T-cell (primary cell): ENCODE data around the gene DNAJC13. TPM values are rescaled to one million over a fixed set of nuclear protein-coding genes. Genes with fewer than 3 reads are reported as not detected.

Experiments used
- total RNA-seq, 35 experiments: library from RNA in 6 of 35; stranded (reverse) in 6 of 35; fragments of 120-200 nt in 1 of 35; gene quantifications; one replicate each; pipeline versions ENCODE4 v1.2.1 to v1.2.4 and lab custom pipeline; 2013 to 2026

DNAJC13 gene
- total RNA-seq, 5 donors from 2014 or later (not counting 1 experiment from before 2014, with no cell fraction given) = 28.7 to 33.7 (median 31.3) TPM

Other genes with a start within 250 kb of the DNAJC13 start
- gene ACP3, start 100.1 kb upstream of the DNAJC13 start, total RNA-seq = not detected
- under 1 TPM in 3 of 5 donors, not detected in 2; 0.15 to 0.37 (median 0.25) TPM for gene ACKR4, start 179.8 kb downstream of the DNAJC13 start, total RNA-seq
- gene ACAD11, start 242.3 kb downstream of the DNAJC13 start, total RNA-seq = 10 to 100 TPM; 25.1 to 35.2 (median 32.2) TPM
- gene UBA5, start 242.8 kb downstream of the DNAJC13 start, total RNA-seq = 10 to 100 TPM; 24.7 to 42.2 (median 27.7) TPM